Measurements from ENCODE around the gene MSX2.

MSX2 gene

GRCh38 chr5:174726916-174727793 lies 2.8 kb downstream of the MSX2 start:
- Histone ChIP-seq H3K27me3 (peaks cover 100% of the 10 kb centered on the region), H3K36me3 (no peaks in the 10 kb centered on the region), H3K4me3 (ENCODE audit: low read depth in 1 of 2, low read length in 1 of 2) (no peak overlapping the region), H3K4me1 (ENCODE audit: control insufficient read depth in 1 of 2, insufficient read depth in 1 of 2, low read depth in 1 of 2, low read length in 1 of 2) (no peaks in the 10 kb centered on the region), H3K9me3 (no peaks in the 10 kb centered on the region), H3K27ac (no peak overlapping the region)
- TF ChIP-seq, protein P1, sequence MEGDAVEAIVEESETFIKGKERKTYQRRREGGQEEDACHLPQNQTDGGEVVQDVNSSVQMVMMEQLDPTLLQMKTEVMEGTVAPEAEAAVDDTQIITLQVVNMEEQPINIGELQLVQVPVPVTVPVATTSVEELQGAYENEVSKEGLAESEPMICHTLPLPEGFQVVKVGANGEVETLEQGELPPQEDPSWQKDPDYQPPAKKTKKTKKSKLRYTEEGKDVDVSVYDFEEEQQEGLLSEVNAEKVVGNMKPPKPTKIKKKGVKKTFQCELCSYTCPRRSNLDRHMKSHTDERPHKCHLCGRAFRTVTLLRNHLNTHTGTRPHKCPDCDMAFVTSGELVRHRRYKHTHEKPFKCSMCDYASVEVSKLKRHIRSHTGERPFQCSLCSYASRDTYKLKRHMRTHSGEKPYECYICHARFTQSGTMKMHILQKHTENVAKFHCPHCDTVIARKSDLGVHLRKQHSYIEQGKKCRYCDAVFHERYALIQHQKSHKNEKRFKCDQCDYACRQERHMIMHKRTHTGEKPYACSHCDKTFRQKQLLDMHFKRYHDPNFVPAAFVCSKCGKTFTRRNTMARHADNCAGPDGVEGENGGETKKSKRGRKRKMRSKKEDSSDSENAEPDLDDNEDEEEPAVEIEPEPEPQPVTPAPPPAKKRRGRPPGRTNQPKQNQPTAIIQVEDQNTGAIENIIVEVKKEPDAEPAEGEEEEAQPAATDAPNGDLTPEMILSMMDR (IDR thresholded peaks at IDR 0.05) = no peak

- TF ChIP-seq, protein P1 (IDR thresholded peaks at IDR 0.05) = no peak
- no peaks in the 10 kb centered on the region for H3K36me3 ChIP-seq
- H3K27me3 ChIP-seq = peaks cover 100% of the 10 kb centered on the region
- no peaks in the 10 kb centered on the region for H3K4me1 ChIP-seq (ENCODE audit: control insufficient read depth in 1 of 2, insufficient read depth in 1 of 2, low read depth in 1 of 2, low read length in 1 of 2)
- H3K4me3 ChIP-seq (ENCODE audit: low read depth in 1 of 2, low read length in 1 of 2) = no peak overlapping the region
- no peaks in the 10 kb centered on the region for H3K9me3 ChIP-seq
- H3K27ac ChIP-seq = no peak overlapping the region
Measured at GRCh38 chr5:174727794-174728680, 3.7 kb downstream of the MSX2 start.

DNA sequence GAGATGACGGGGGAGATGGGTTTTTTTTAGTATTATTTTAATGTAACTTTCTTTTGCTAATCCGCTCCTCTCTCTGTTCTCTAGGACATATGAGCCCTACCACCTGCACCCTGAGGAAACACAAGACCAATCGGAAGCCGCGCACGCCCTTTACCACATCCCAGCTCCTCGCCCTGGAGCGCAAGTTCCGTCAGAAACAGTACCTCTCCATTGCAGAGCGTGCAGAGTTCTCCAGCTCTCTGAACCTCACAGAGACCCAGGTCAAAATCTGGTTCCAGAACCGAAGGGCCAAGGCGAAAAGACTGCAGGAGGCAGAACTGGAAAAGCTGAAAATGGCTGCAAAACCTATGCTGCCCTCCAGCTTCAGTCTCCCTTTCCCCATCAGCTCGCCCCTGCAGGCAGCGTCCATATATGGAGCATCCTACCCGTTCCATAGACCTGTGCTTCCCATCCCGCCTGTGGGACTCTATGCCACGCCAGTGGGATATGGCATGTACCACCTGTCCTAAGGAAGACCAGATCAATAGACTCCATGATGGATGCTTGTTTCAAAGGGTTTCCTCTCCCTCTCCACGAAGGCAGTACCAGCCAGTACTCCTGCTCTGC lies 4.8 kb downstream of the MSX2 start:
- no peak overlapping the region for H3K27ac ChIP-seq
- H3K4me1 ChIP-seq (ENCODE audit: control insufficient read depth in 1 of 2, insufficient read depth in 1 of 2, low read depth in 1 of 2, low read length in 1 of 2) = no peaks in the 10 kb centered on the region
- no peak overlapping the region for H3K4me3 ChIP-seq (ENCODE audit: low read depth in 1 of 2, low read length in 1 of 2)
- no peaks in the 10 kb centered on the region for H3K36me3 ChIP-seq
- no peaks in the 10 kb centered on the region for H3K9me3 ChIP-seq
- TF ChIP-seq, protein P1 (IDR thresholded peaks at IDR 0.05) = no peak
- H3K27me3 ChIP-seq = peaks cover 100% of the 10 kb centered on the region

GRCh38 chr5:174731214-174732035 lies 7.0 kb downstream of the MSX2 start:
- H3K36me3 ChIP-seq = no peaks in the 10 kb centered on the region
- TF ChIP-seq, protein P1 (IDR thresholded peaks at IDR 0.05) = no peak
- peaks cover 100% of the 10 kb centered on the region for H3K27me3 ChIP-seq
- H3K4me1 ChIP-seq (ENCODE audit: control insufficient read depth in 1 of 2, insufficient read depth in 1 of 2, low read depth in 1 of 2, low read length in 1 of 2) = no peaks in the 10 kb centered on the region
- H3K27ac ChIP-seq = no peak overlapping the region
- no peaks in the 10 kb centered on the region for H3K9me3 ChIP-seq
- H3K4me3 ChIP-seq (ENCODE audit: low read depth in 1 of 2, low read length in 1 of 2) = no peak overlapping the region

All from neutrophil (primary cell).